HepG2 (cell line): ENCODE measurements around the gene NKD1. TPM values are rescaled to one million over a fixed set of nuclear protein-coding genes. Genes with fewer than 3 reads are reported as not detected.
A peak's percentile ranks its signal among the peaks of the same experiment; 100 is the strongest.

Experiments
- ARNTL ChIP-seq: sonication (generic); formaldehyde crosslinking; IDR thresholded peaks from 2 replicates; pipeline ENCODE4 v1.4.0; 2020; ENCODE audit warnings: mild to moderate bottlenecking, missing genetic modification reagents
- CBX1 ChIP-seq: IDR thresholded peaks from one replicate; pipeline ENCODE4 v1.6.1; 2016; ENCODE audit warnings: antibody characterized with exemption, low read depth
- FOXC1 ChIP-seq: sonication (generic); formaldehyde crosslinking; IDR thresholded peaks from 2 replicates; pipeline ENCODE4 v1.8.0; 2022; ENCODE audit warnings: mild to moderate bottlenecking, missing genetic modification reagents, borderline replicate concordance
- HCFC1 ChIP-seq: fragments of 150-350 bp; IDR thresholded peaks from 2 replicates; pipeline ENCODE4 v1.6.1; 2014; ENCODE audit warnings: low read depth, low read length
- HMGXB4 ChIP-seq, 2 experiments: sonication (generic) in 1 of 2; formaldehyde crosslinking in 1 of 2; IDR thresholded peaks; 2 replicates each; pipeline versions ENCODE4 v1.4.0 to v1.6.1; 2018 to 2020; ENCODE audit warnings: missing genetic modification reagents in 2 of 2, borderline replicate concordance in 1 of 2, low read depth in 1 of 2, mild to moderate bottlenecking in 1 of 2, missing biosample characterization in 1 of 2
- ISX ChIP-seq: sonication (generic); formaldehyde crosslinking; conservative IDR thresholded peaks from 2 replicates; pipeline ENCODE4 v1.5.0; 2020; ENCODE audit warnings: missing genetic modification reagents
- NCOA2 ChIP-seq: sonication (generic); formaldehyde crosslinking; IDR thresholded peaks from 2 replicates; pipeline ENCODE4 v1.8.0; 2022; ENCODE audit warnings: inconsistent platforms
- NFKBIZ ChIP-seq: IDR thresholded peaks from 2 replicates; pipeline ENCODE4 v1.6.1; 2018; ENCODE audit warnings: missing genetic modification reagents, missing compliant biosample characterization
- NFRKB ChIP-seq: fragments of 450-650 bp; IDR thresholded peaks from 2 replicates; pipeline ENCODE4 v1.6.1; 2017
- NONO ChIP-seq, 2 experiments: fragments of 450-650 bp in 1 of 2; sonication (generic) in 1 of 2; formaldehyde crosslinking in 1 of 2; IDR thresholded peaks in 1 of 2; conservative IDR thresholded peaks in 1 of 2; 2 replicates each; pipeline versions ENCODE4 v1.6.1 to v1.8.0; 2017 to 2022; ENCODE audit warnings: mild to moderate bottlenecking in 1 of 2, missing genetic modification reagents in 1 of 2, moderate library complexity in 1 of 2
- PAWR ChIP-seq: sonication (generic); formaldehyde crosslinking; IDR thresholded peaks from 2 replicates; pipeline ENCODE4 v1.4.0; 2020; ENCODE audit warnings: missing genetic modification reagents, mild to moderate bottlenecking, borderline replicate concordance
- RBFOX2 ChIP-seq: fragments of 200-400 bp; formaldehyde crosslinking; IDR thresholded peaks from 2 replicates; pipeline ENCODE4 v1.6.1; 2017; ENCODE audit warnings: low read depth, mild to moderate bottlenecking, low read length
- REXO4 ChIP-seq: sonication (generic); formaldehyde crosslinking; IDR thresholded peaks from 2 replicates; pipeline ENCODE4 v1.8.0; 2022; ENCODE audit warnings: missing genetic modification reagents, mild to moderate bottlenecking, borderline replicate concordance
- SMAD9 ChIP-seq: sonication (generic); formaldehyde crosslinking; IDR thresholded peaks from 2 replicates; pipeline ENCODE4 v1.5.1; 2020; ENCODE audit warnings: mild to moderate bottlenecking, missing genetic modification reagents
- SSRP1 ChIP-seq: IDR thresholded peaks from 2 replicates; pipeline ENCODE4 v1.6.1; 2016; ENCODE audit warnings: control low read depth
- THRA ChIP-seq: sonication (generic); formaldehyde crosslinking; IDR thresholded peaks from 2 replicates; pipeline ENCODE4 v1.4.0; 2020; ENCODE audit warnings: missing genetic modification reagents, borderline replicate concordance
- ZBTB26 ChIP-seq: IDR thresholded peaks from 2 replicates; pipeline ENCODE4 v1.6.1; 2016; ENCODE audit warnings: missing compliant biosample characterization, missing genetic modification reagents, borderline replicate concordance
- ZNF138 ChIP-seq: sonication (generic); formaldehyde crosslinking; IDR thresholded peaks from 2 replicates; pipeline ENCODE4 v1.5.0; 2020; ENCODE audit warnings: mild to moderate bottlenecking, low read depth, missing genetic modification reagents
- ZNF160 ChIP-seq: sonication (generic); formaldehyde crosslinking; IDR thresholded peaks from 2 replicates; pipeline ENCODE4 v1.8.0; 2022; ENCODE audit warnings: mild to moderate bottlenecking, inconsistent platforms, missing genetic modification reagents
- ZNF333 ChIP-seq: sonication (generic); formaldehyde crosslinking; IDR thresholded peaks from 2 replicates; pipeline ENCODE4 v1.4.0; 2020; ENCODE audit warnings: mild to moderate bottlenecking, missing genetic modification reagents, borderline replicate concordance
- ZNF552 ChIP-seq: sonication (generic); formaldehyde crosslinking; IDR thresholded peaks from 2 replicates; pipeline ENCODE4 v1.9.0; 2022; ENCODE audit warnings: missing genetic modification reagents, mild to moderate bottlenecking, borderline replicate concordance
- ZNF574 ChIP-seq: sonication (generic); formaldehyde crosslinking; IDR thresholded peaks from 2 replicates; pipeline ENCODE4 v1.4.0; 2020; ENCODE audit warnings: missing genetic modification reagents
- ZNF761 ChIP-seq: sonication (generic); formaldehyde crosslinking; conservative IDR thresholded peaks from 2 replicates; pipeline ENCODE4 v1.4.0; 2020; ENCODE audit warnings: mild to moderate bottlenecking, missing genetic modification reagents
- ZNF839 ChIP-seq: sonication (generic); formaldehyde crosslinking; IDR thresholded peaks from 2 replicates; pipeline ENCODE4 v1.4.0; 2020; ENCODE audit warnings: missing genetic modification reagents, mild to moderate bottlenecking, borderline replicate concordance
- polyA plus RNA-seq, 8 experiments: library from polyadenylated mRNA; depleted of rRNA in 3 of 8; stranded (reverse) in 7 of 8; unstranded in 1 of 8; fragments of >200 nt; fragmentation: Illumina TruSeq in 4 of 8; extraction: Trizol in 4 of 8; gene quantifications; 2 replicates each; pipeline versions ENCODE4 v1.2.1 to v1.2.3, GENCODE V29; 2011 to 2016; ENCODE audit warnings: low read depth in 4 of 8, missing spikeins in 1 of 8, mixed read lengths in 1 of 8; ENCODE audit not compliant: insufficient read depth in 1 of 8
- total RNA-seq, 5 experiments: library from RNA; depleted of rRNA; stranded (reverse); fragments of >200 nt; fragmentation: Illumina TruSeq; extraction: Trizol; gene quantifications; 2 replicates each; pipeline ENCODE4 v1.2.3, GENCODE V29; 2016; ENCODE audit warnings: low read depth in 1 of 5

The NKD1 gene
- total and polyA plus RNA-seq, 2 of the 13 experiments (the other 11 are each of a cell fraction or from before 2014, with no cell fraction given), result 70.4 to 121 TPM

- TF ChIP-seq THRA (CRISPR knock-in tag) (no peak), RBFOX2 (peak; percentile 61; the same call in 1 of the 2 replicates), ZNF839 (CRISPR knock-in tag) (no peak), PAWR (CRISPR knock-in tag) (0 out of 2 replicates have a peak, but pooled peaks have one; percentile 47), NFKBIZ (CRISPR knock-in tag) (no peak), FOXC1 (CRISPR knock-in tag) (0 out of 2 replicates have a peak, but pooled peaks have one; percentile 29), ARNTL (CRISPR knock-in tag) (0 out of 2 replicates have a peak, but pooled peaks have one; percentile 33), HMGXB4 (CRISPR knock-in tag; IDR thresholded peaks at IDR 0.05; ENCODE audit: borderline replicate concordance in 1 of 2, low read depth in 1 of 2) (peak in 1 of 2 experiments; percentile 41; a peak in 1 of 4 replicates), NCOA2 (CRISPR knock-in tag) (no peak), SMAD9 (CRISPR knock-in tag) (0 out of 2 replicates have a peak, but pooled peaks have one; percentile 6), ZNF138 (0 out of 2 replicates have a peak, but pooled peaks have one; percentile 42), ZNF160 (CRISPR knock-in tag) (no peak), ZBTB26 (CRISPR knock-in tag) (peak; percentile 19; the same call in 1 of the 2 replicates), ISX (0 out of 2 replicates have a peak, but pooled peaks have one; percentile 0), CBX1 (peak; percentile 1), ZNF552 (CRISPR knock-in tag) (no peak), REXO4 (CRISPR knock-in tag) (no peak), NONO (IDR thresholded peaks at IDR 0.05) (no peak), NONO (CRISPR knock-in tag; conservative IDR thresholded peaks at IDR 0.05) (no peak), ZNF333 (no peak), ZNF761 (CRISPR knock-in tag) (peak; percentile 81), NFRKB (no peak), HCFC1 (no peak), ZNF574 (CRISPR knock-in tag) (peak; percentile 29), SSRP1 (CRISPR knock-in tag) (no peak)
These were observed 41.7 kb upstream of the NKD1 start (continued) for GRCh38 chr16:50506543-50506937.
